HG03060 (cell line): Measurements from ENCODE around the gene ADH6.
"Not testable (repeated sequence)": the region's sequence is repeated elsewhere in the genome, so short reads cannot be mapped to it uniquely, and the experiment has no call there.

ENCODE experiments used
- ATAC-seq: cut with Tn5 transposase; IDR thresholded peaks from one replicate; pipeline ENCODE4 v1.9.1; 2021; ENCODE audit warnings: low read depth, moderate number of reproducible peaks; ENCODE audit not compliant: unreplicated experiment

Gene ADH6

DNA sequence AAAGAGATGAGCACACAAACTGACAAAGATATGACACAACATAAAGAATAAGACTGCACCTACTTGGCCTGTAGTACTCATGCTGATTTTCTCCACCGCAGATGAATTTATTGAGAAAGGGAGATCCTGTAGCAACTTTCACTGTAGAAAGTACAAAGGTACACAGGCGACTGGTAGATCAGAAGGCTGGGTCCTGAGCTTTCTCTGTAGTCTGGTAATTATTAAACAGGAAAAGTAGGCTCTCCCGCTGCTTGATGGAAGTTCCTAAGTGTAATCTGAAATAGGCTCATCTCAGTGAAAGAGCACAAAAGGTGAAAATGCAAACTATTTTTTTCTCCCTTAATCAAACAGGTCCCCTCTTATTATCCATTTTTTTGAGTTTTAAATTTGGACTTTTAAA lies at the start of gene ADH6:
TSS of gene ADH6 (minus strand) at position 175 of the 400 bp plus-strand sequence. CDS start at position 81, 94 bp downstream.
- ATAC-seq: no peak

GRCh38 chr4:99264927-99265326 lies 45.9 kb upstream of the ADH6 start:
- no peak for ATAC-seq

DNA sequence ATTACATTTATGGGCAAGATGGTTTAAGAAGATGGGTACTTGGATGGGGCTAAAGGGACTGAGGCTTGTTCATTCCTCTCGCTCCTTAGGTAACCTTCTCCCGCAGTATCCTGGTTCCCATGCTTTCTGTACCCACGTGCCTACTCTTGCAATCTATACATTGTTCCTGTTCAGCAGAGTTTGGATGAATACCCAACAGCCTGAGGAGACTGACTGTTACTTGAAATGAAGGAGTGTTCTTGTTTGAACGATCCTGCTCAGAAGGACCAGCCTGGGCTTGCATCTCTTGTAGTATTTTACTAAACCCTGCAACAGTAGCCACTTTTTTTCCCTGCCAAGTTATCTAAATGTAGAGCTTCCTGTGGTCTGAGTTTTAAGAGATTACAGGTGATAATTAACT lies 33.7 kb upstream of the ADH6 start:
- no peak for ATAC-seq

DNA sequence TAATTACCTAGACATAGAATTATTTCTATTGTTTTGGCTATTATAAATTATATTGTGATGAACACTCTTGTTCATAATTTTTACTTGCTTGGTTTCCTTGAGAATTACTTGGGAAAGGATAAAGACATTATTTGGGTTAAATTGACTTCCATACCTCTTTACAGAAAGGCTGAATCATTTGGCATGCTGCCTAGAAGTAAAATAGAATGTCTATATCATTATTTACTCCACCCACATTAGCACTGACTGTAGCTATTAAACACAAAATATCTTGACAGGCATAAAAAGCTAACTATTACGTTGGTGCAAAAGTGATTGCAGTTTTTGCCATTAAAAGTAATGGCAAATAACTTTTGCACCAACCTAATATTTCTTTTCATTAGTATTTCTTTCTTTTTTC lies 29.7 kb upstream of the ADH6 start:
- no peak for ATAC-seq

DNA sequence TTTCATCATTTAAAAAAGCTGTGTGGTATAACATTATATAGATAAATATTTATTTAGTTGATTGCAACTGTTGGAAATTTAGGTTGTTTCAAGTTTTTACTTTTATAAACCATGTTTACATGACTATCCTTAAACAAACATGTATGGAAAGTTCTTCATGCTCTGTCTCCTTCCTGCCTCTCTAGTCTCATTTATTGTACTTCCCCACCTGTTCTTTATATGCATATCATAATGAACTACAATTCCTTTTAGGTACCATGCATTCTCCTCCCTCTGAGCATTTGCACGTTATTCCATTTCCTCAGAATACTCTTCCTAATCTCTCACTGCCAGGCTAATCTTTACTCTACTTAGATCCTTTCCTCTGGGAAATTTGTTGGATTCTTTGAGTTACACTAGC lies 16.9 kb upstream of the ADH6 start:
- ATAC-seq: no peak

- no peak for ATAC-seq
These were observed 15.4 kb upstream of the ADH6 start for GRCh38 chr4:99234331-99235010.

GRCh38 chr4:99233397-99233796 lies 14.4 kb upstream of the ADH6 start:
- not testable (repeated sequence) for ATAC-seq

GRCh38 chr4:99228706-99229105 lies 9.7 kb upstream of the ADH6 start:
- ATAC-seq: not testable (repeated sequence)

DNA sequence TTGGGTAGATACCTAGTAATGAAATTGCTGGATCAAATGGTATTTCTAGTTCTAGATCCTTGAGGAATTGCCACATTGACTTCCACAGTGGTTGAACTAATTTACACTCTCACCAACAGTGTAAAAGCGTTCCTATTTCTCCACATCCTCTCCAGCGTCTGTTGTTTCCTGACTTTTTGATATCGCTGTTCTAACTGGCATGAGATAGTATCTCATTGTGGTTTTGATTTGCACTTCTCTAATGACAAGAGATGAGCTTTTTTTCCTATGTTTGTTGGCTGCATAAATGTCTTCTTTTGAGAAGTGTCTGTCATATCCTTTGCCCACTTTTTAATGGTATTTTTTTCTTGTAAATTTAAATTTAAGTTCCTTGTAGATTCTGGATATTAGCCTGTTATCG lies 8.6 kb upstream of the ADH6 start:
- not testable (repeated sequence) for ATAC-seq

- no peak for ATAC-seq
These were observed 2.9 kb upstream of the ADH6 start for GRCh38 chr4:99221980-99222379.

DNA sequence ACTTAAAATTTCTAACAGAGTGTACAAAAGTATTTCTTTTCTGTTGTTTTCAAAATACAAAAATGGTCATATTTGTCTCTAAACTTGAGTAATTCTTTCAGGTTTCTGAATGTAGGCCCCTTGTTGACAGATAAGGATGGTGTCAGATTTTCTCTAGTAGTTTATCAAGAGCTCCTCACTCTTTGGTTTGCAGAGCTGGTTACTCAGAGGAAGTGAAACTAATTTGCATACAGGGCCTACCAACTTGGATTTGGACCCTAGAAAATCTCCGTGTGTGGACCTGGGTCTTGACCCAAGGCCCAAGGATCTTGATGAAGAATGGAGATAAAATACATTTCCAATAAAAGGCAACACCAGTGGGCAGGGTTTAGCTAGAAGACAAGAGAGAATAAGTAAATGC lies 433 bp upstream of the ADH6 start:
- peak; percentile 57 for ATAC-seq

DNA sequence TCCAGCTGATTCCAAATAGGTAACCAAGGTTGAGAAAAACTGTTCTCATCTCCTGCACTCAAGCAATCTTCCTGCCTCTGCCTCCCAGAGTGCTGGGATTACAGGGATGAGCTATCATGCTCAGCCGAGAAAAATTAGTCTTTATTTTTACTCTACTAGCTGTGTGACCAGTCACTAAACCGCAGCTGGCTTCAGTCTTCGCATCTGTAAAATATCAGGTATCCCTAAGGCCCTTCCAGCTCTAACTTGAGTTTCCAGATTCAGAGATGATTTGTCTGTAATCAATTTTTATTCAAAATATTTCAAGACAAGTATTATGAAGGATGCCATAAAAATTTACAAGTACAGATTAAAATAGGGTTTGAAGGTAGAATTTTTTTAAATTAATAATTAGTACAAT lies 3.5 kb downstream of the ADH6 start:
- no peak for ATAC-seq

GRCh38 chr4:99210789-99211188 lies 8.3 kb downstream of the ADH6 start:
- ATAC-seq: no peak

DNA sequence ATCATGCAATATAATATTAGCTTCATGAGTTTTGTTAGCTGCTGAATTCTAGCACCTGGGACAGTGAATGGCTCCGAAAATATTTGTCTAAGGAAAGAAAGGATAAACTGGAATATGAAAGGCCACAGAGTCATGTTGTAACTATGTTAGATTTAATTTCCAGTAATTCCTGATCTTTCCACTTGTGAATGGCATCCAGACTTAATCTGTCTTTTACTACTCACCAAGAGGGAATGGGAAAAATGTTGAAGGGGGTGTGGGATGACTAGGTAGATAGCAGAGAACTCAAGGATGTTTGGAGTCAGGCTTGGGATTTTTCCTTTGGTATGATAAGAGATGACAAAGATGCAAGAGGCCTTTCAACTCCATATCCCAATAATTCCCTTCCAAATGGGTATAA lies 9.4 kb downstream of the ADH6 start:
- ATAC-seq: no peak

DNA sequence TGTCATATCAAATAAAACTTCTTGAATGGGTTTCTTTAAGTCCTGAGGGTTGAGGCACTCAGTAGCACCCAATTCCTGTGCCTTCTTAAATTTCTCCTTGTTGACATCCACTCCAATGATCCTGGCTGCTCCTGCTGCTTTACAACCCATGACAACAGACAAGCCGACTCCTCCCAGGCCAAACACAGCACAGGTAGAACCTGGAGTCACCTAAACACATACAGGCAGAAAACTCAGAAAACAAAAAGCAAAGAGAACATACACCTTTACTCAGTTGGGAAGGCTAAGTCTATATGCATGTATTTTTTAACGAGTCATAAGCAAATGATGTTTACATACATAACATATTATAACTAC lies 10.3 kb downstream of the ADH6 start:
- ATAC-seq: no peak

GRCh38 chr4:99207911-99208718 lies 10.9 kb downstream of the ADH6 start:
- no peak for ATAC-seq

- ATAC-seq: no peak
These were observed 11.8 kb downstream of the ADH6 start for GRCh38 chr4:99207069-99207743.

DNA sequence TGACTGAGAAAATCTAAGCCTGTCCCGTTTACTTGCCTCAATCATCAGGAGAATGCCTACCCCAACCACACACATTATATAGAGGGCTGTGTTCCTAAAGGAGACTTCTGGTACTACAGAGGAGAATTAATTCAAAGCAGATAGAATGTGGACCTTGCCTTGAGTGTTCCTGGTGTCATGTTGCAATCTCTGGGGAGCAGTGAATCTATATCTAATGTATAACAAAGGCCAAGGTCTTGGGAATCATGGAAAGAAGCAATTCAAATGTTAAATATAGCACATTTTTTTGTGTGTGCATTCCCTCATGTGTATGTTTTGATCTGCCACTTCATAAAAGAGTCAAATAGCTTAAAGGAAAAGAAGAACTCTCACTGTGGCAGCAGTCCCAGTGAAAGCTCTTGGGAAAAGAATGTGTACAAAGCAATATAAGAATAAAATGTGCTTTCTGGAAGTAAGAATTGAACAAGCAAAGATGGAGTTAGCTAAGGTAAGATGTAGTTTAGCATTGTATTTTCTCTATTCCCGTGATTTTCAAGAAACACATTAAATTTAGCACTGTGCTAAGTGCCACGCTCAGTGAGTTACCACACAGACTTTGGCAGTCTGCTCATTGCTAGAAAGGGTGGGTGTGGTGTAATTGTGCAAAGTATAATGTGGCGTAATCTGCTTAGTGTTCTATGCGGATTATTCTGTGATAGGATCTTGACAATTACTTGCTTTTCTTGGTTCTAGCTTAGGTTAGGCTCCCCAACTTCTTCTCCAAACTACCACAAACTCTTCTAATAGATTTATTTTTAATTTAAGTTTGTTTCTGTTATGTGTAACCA lies 13.7 kb downstream of the ADH6 start:
- ATAC-seq: no peak

GRCh38 chr4:99202536-99202935 lies 16.5 kb downstream of the ADH6 start:
- ATAC-seq: no peak

DNA sequence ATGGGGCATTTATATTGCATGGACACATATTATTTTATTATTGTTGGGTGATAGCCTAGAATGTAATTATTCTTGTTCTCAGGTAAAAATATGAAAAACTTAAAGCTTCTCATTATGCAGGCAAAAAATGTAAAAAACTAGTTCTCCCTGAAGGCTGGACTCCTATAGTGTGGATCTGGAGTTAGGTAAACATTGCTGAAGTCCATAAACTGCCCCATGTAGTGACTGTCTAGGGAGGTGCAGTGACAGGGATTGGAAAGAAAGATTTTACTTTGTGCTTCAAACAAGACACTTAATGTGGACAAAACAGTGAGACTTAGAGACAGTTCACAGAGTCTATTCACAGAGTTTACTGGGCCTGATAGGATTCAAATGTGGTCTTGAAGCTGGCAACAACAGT lies 17.0 kb downstream of the ADH6 start:
- ATAC-seq: no peak

- ATAC-seq: no peak
These were observed 17.4 kb downstream of the ADH6 start for GRCh38 chr4:99201690-99202089.
